DMS53 treated with DMSO at 0.1 percent for 48 hours (cell line): Measurements from ENCODE around the gene ANXA11.

Experiments
- DNase-seq: peaks from one replicate; lab custom pipeline; 2025; ENCODE audit not compliant: unreplicated experiment; lab: John Stamatoyannopoulos, UW

The ANXA11 gene

GRCh38 chr10:80110986-80111385, 94.4 kb downstream of the ANXA11 start:
- no peak for DNase-seq

- no peak for DNase-seq
Measured at GRCh38 chr10:80108576-80109239, 96.6 kb downstream of the ANXA11 start.

GRCh38 chr10:80104066-80104926, 101.0 kb downstream of the ANXA11 start:
- DNase-seq: no peak
